ENCODE data around the gene WDR27.

DNA sequence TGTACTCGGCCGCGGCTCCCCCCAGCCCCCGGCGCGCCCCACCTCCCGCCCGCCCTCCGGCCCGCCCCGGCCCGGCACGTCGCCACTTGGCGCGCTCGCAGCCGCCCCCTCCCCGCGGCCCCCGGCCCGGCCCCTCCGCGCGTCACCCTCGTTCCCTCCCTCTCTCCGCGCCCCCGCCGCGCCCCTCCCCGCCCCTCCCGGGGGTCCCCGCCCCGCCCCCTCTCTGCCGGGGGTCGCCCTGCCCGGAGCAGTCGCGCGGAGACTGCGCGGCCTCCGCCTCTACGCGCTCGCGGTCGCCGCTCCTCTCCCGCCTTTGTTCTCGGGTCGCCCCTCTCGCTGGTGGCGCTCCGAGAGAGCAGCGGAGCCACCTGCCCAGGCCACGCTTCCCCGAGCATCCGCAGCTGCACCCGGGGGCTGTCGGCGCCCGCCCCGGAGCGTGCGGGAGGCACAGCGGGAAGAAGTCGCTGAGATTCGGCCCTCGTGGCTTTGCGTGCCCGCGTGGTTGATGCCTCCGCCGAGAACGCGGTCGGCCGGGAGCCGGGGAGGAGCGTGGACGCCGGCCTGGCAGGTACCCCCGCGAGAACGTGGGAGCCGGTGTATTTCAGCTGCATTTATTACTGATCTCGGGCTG, 22.8 kb upstream of the WDR27 start, which contains the start of gene PHF10:
- TF ChIP-seq, protein P1, sequence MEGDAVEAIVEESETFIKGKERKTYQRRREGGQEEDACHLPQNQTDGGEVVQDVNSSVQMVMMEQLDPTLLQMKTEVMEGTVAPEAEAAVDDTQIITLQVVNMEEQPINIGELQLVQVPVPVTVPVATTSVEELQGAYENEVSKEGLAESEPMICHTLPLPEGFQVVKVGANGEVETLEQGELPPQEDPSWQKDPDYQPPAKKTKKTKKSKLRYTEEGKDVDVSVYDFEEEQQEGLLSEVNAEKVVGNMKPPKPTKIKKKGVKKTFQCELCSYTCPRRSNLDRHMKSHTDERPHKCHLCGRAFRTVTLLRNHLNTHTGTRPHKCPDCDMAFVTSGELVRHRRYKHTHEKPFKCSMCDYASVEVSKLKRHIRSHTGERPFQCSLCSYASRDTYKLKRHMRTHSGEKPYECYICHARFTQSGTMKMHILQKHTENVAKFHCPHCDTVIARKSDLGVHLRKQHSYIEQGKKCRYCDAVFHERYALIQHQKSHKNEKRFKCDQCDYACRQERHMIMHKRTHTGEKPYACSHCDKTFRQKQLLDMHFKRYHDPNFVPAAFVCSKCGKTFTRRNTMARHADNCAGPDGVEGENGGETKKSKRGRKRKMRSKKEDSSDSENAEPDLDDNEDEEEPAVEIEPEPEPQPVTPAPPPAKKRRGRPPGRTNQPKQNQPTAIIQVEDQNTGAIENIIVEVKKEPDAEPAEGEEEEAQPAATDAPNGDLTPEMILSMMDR (IDR thresholded peaks at IDR 0.05 in 4 of 5, conservative IDR thresholded peaks at IDR 0.05 in 1 of 5), result no peak
- TF ChIP-seq POLR2A (IDR thresholded peaks at IDR 0.05), result no peak

All from gastrocnemius medialis (tissue), 4 donors.